ENCODE data around the gene RABGAP1L. TPM values are rescaled to one million over a fixed set of nuclear protein-coding genes. Genes with fewer than 3 reads are reported as not detected.

The RABGAP1L gene
- total RNA-seq, 2 donors from 2014 or later, result 51.4 to 124 TPM

GRCh38 chr1:174465855-174466254 lies 306.5 kb downstream of the RABGAP1L start:
- Histone ChIP-seq H3K4me1 (no peaks in the 10 kb centered on the region), H3K27me3 (no peaks in the 10 kb centered on the region), H3K4me3 (no peak overlapping the region), H3K9me3 (no peaks in the 10 kb centered on the region), H3K36me3 (replicated peaks in 1 of 2; ENCODE audit: insufficient read depth in 1 of 2, low read depth in 2 of 2) (no peaks in the 10 kb centered on the region), H3K27ac (no peak overlapping the region)
- no peak for TF ChIP-seq POLR2A (IDR thresholded peaks at IDR 0.05)
- TF ChIP-seq CTCF (IDR thresholded peaks at IDR 0.05), result no peak
- no peak for ATAC-seq
- 93 to 100% methylated on average over 2 of the region's 2 CpGs for WGBS, 2 donors
- DNase-seq, result no peak
- intact Hi-C loops (cut with DNase I), result no loop called here

GRCh38 chr1:174466607-174467006 lies 307.3 kb downstream of the RABGAP1L start:
- DNase-seq (no peak), ATAC-seq (no peak)
- no peak overlapping the region for H3K27ac ChIP-seq
- WGBS, 2 donors, result 94 to 100% methylated on average over 8 of the region's 8 CpGs
- H3K27me3 ChIP-seq, result no peaks in the 10 kb centered on the region
- no peaks in the 10 kb centered on the region for H3K36me3 ChIP-seq (replicated peaks in 1 of 2; ENCODE audit: insufficient read depth in 1 of 2, low read depth in 2 of 2)
- no peaks in the 10 kb centered on the region for H3K4me1 ChIP-seq
- no peaks in the 10 kb centered on the region for H3K9me3 ChIP-seq
- TF ChIP-seq CTCF (IDR thresholded peaks at IDR 0.05) (no peak), POLR2A (IDR thresholded peaks at IDR 0.05) (no peak)
- no peak overlapping the region for H3K4me3 ChIP-seq
- intact Hi-C loops (cut with DNase I), result no loop called here

- no peaks in the 10 kb centered on the region for H3K36me3 ChIP-seq (replicated peaks in 1 of 2; ENCODE audit: insufficient read depth in 1 of 2, low read depth in 2 of 2)
- no peak overlapping the region for H3K4me3 ChIP-seq
- no peaks in the 10 kb centered on the region for H3K9me3 ChIP-seq
- 53 to 54% methylated on average over 2 of the region's 2 CpGs for WGBS, 2 donors
- DNase-seq (no peak), ATAC-seq (no peak)
- no peak overlapping the region for H3K27ac ChIP-seq
- intact Hi-C loops (cut with DNase I), result no loop called here
- no peaks in the 10 kb centered on the region for H3K27me3 ChIP-seq
- no peak for TF ChIP-seq POLR2A (IDR thresholded peaks at IDR 0.05)
- no peaks in the 10 kb centered on the region for H3K4me1 ChIP-seq
Measured at GRCh38 chr1:174469052-174469451, 309.7 kb downstream of the RABGAP1L start.

GRCh38 chr1:174469687-174470086 lies 310.4 kb downstream of the RABGAP1L start:
- no peaks in the 10 kb centered on the region for H3K36me3 ChIP-seq (replicated peaks in 1 of 2; ENCODE audit: insufficient read depth in 1 of 2, low read depth in 2 of 2)
- no peak for DNase-seq
- no peak overlapping the region for H3K4me3 ChIP-seq
- H3K9me3 ChIP-seq, result no peaks in the 10 kb centered on the region
- 33 to 62% methylated on average over 1 of the region's 1 CpG for WGBS, 2 donors
- no peak for ATAC-seq
- TF ChIP-seq CTCF (IDR thresholded peaks at IDR 0.05), result no peak
- no peak for TF ChIP-seq POLR2A (IDR thresholded peaks at IDR 0.05)
- intact Hi-C loops (cut with DNase I), result no loop called here
- H3K4me1 ChIP-seq, result no peaks in the 10 kb centered on the region
- no peak overlapping the region for H3K27ac ChIP-seq
- H3K27me3 ChIP-seq, result no peaks in the 10 kb centered on the region

GRCh38 chr1:174479281-174479680 lies 320.0 kb downstream of the RABGAP1L start:
- no peak overlapping the region for H3K27ac ChIP-seq
- TF ChIP-seq CTCF (IDR thresholded peaks at IDR 0.05) (no peak), POLR2A (IDR thresholded peaks at IDR 0.05) (no peak)
- ATAC-seq, result no peak
- H3K4me3 ChIP-seq, result no peak overlapping the region
- no peaks in the 10 kb centered on the region for H3K27me3 ChIP-seq
- DNase-seq, result no peak
- H3K4me1 ChIP-seq, result no peaks in the 10 kb centered on the region
- no peaks in the 10 kb centered on the region for H3K9me3 ChIP-seq
- H3K36me3 ChIP-seq (replicated peaks in 1 of 2; ENCODE audit: insufficient read depth in 1 of 2, low read depth in 2 of 2), result no peaks in the 10 kb centered on the region
- intact Hi-C loops (cut with DNase I), result no loop called here
- 100% methylated on average over 1 of the region's 1 CpG for WGBS, 2 donors

Data from body of pancreas (tissue), 4 donors.